Spleen (tissue), 11 donors: ENCODE measurements around the gene PRDX2. TPM values are rescaled to one million over a fixed set of nuclear protein-coding genes. Genes with fewer than 3 reads are reported as not detected.
A peak's percentile ranks its signal among the peaks of the same experiment; 100 is the strongest.

Source experiments
- DNase-seq: peaks from one replicate; pipeline ENCODE4 v3.0.0-alpha.2; 2020
- H3K27ac ChIP-seq, 8 donors: fragments of 200-600 bp; sonication (generic) in 7 of 8; 1 replicate in 4 of 8; 2 replicates in 4 of 8; pipeline versions ENCODE4 v1.5.0 to v1.8.0; 2016 to 2021; ENCODE audit warnings: inconsistent platforms in 4 of 8, mild to moderate bottlenecking in 4 of 8, moderate library complexity in 1 of 8
- H3K27me3 ChIP-seq, 7 donors: fragments of 200-600 bp; sonication (generic) in 6 of 7; replicated peaks in 1 of 7; 1 replicate in 4 of 7; 2 replicates in 3 of 7; pipeline versions ENCODE4 v1.5.0 to v1.8.0; 2016 to 2021; ENCODE audit warnings: inconsistent platforms in 3 of 7, mild to moderate bottlenecking in 1 of 7
- H3K36me3 ChIP-seq, 6 donors: fragments of 200-600 bp; sonication (generic) in 5 of 6; 1 replicate in 4 of 6; 2 replicates in 2 of 6; pipeline versions ENCODE4 v1.5.0 to v1.8.0; 2016 to 2021; ENCODE audit warnings: inconsistent platforms in 2 of 6
- H3K4me1 ChIP-seq, 6 donors: fragments of 200-600 bp; sonication (generic) in 5 of 6; 1 replicate in 3 of 6; 2 replicates in 3 of 6; pipeline versions ENCODE4 v1.5.0 to v1.8.0; 2016 to 2021; ENCODE audit warnings: inconsistent platforms in 3 of 6
- H3K4me3 ChIP-seq, 8 donors: fragments of 200-600 bp; sonication (generic) in 7 of 8; 1 replicate in 4 of 8; 2 replicates in 4 of 8; pipeline versions ENCODE4 v1.5.0 to v1.8.0; 2016 to 2021; ENCODE audit warnings: inconsistent platforms in 4 of 8, mild to moderate bottlenecking in 4 of 8, moderate library complexity in 2 of 8
- H3K9me3 ChIP-seq, 8 donors: fragments of 200-600 bp; sonication (generic) in 7 of 8; 1 replicate in 4 of 8; 2 replicates in 4 of 8; pipeline versions ENCODE4 v1.5.0 to v1.8.0; 2016 to 2021; ENCODE audit warnings: inconsistent platforms in 4 of 8
- CTCF ChIP-seq, 11 experiments: fragments of 200-600 bp in 7 of 11; fragments of 450-650 bp in 4 of 11; sonication (generic) in 4 of 11; IDR thresholded peaks in 8 of 11; conservative IDR thresholded peaks in 3 of 11; 1 replicate in 7 of 11; 2 replicates in 4 of 11; pipeline versions ENCODE4 v1.4.0 to v1.8.0; 2016 to 2021; ENCODE audit warnings: antibody characterized with exemption in 11 of 11, inconsistent platforms in 4 of 11, mild to moderate bottlenecking in 1 of 11
- POLR2A ChIP-seq, 3 donors: fragments of 450-650 bp; IDR thresholded peaks; one replicate each; pipeline ENCODE4 v1.5.1; 2017; ENCODE audit warnings: antibody characterized with exemption in 3 of 3, mild to moderate bottlenecking in 1 of 3
- POLR2AphosphoS5 ChIP-seq, 3 donors: sonication (generic); formaldehyde crosslinking; IDR thresholded peaks; one replicate each; pipeline ENCODE4 v1.5.1; 2017; ENCODE audit warnings: antibody characterized with exemption in 3 of 3
- WGBS, 5 donors: extraction: QIAGEN DNeasy Blood & Tissue Kit in 3 of 5; methylation state at CpG; one replicate each; pipeline versions ENCODE4 v1.1.5 to v1.1.7; 2013 to 2018; 5-methylcytosine and 5-hydroxymethylcytosine counted together
- intact Hi-C: fragments of 100-400 bp; cut with DNase I; formaldehyde crosslinking; loops from one replicate; pipeline ENCODE4 v1.15.0; 2023; ENCODE audit warnings: low total_unique reads
- polyA plus RNA-seq, 3 donors: library from polyadenylated mRNA; stranded (reverse); fragments of 200-250 nt; gene quantifications; one replicate each; pipeline ENCODE4 v1.2.1, GENCODE V29; 2013
- total RNA-seq, 7 donors: library from RNA; depleted of rRNA in 3 of 7; stranded (reverse); fragments of >200 nt in 3 of 7; fragmentation: NEBNext Ultra II Directional in 4 of 7; extraction: Animal tissue kit (Norgen Biotek cat#: 25700) in 4 of 7; gene quantifications; one replicate each; pipeline versions ENCODE4 v1.1.0 to v1.2.1, GENCODE V29; 2016 to 2021
- donor health status: healthy with polysubstance abuse.
- donor health status: DM: no; HTN: no; CAD: no; lungs with moderate emphysema.
- donor health status: DM: no; HTN: no; CAD: no.
- donor health status: Bipolar disorder and iron deficiency.
- donor health status: healthy.
- donor health status: DM: no; HTN: no; CAD: no.
- donor health status: DM: yes; HTN: yes; CAD: no.

The PRDX2 gene
- total and polyA plus RNA-seq, 10 donors: 78.3 to 203 (median 117) TPM

DNA sequence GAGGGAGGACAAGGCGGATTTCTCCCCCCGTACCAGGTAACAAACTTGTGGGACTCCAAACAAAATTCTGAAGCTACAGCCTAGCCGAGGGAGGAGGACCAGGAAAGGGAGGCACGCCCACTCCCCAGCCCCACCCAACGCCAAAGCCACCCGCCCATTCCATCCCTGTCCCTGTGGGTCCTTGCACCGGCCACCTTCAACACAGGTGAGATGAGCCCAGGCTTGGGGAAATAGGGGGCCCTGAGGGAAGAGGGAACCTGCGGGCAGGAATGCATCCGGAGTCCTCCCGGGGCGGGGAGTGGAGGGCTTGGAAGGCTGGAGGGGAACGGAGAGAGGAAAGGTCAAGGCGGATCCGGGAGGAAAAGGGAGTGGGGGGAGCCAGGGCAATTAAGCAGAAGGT lies 50.0 kb downstream of the PRDX2 start, which contains the start of gene BEST2:
Gene BEST2, plus strand, starts transcription at position 157 of the 400 bp plus-strand sequence. CDS start 802 bp downstream, outside the sequence.
- TF ChIP-seq POLR2A (IDR thresholded peaks at IDR 0.05) (no peak), CTCF (IDR thresholded peaks at IDR 0.05 in 8 of 11, conservative IDR thresholded peaks at IDR 0.05 in 3 of 11) (no peak), POLR2AphosphoS5 (IDR thresholded peaks at IDR 0.05) (no peak)
- 48 to 67% (median 59%) methylated on average over 14 of the region's 14 CpGs for WGBS, 5 donors
- Histone ChIP-seq H3K27ac (no peak within 1 kb of the TSS), H3K36me3 (peaks cover 9 to 21% (median 17%) of the 10 kb centered on the region in 6 donors), H3K4me1 (peaks cover 0 to 8% (median 0%) of the 10 kb centered on the region in 6 donors), H3K9me3 (peaks cover 0 to 13% (median 11%) of the 10 kb centered on the region in 8 donors), H3K4me3 (no peak within 1 kb of the TSS), H3K27me3 (peaks cover 0 to 66% (median 0%) of the 10 kb centered on the region in 7 donors)
- no peak for DNase-seq
- intact Hi-C loops: no loop called here

DNA sequence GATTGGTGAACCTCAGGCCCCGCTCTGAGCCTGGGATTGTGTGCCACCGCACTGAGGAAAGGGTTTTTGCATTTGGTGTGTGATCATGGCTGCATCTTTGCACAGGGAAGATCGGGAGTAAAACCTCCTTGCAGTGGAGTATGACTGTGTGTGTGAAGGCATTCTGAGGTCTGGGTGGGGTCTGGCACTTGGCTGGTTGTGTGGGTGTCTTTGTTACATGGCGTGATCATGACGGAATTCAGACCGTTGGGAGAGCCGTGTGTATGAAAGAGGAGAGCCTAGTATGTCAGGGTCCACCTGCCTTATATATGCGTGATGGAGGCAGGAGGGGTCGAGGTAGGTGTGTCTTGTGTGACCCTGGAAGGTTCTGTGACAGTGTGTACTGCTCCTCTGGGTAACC lies 50.7 kb downstream of the PRDX2 start:
- DNase-seq: no peak
- Histone ChIP-seq H3K27ac (no peak overlapping the region), H3K4me3 (no peak overlapping the region), H3K36me3 (peaks cover 9 to 29% (median 25%) of the 10 kb centered on the region in 6 donors), H3K9me3 (peaks cover 0 to 13% (median 11%) of the 10 kb centered on the region in 8 donors), H3K27me3 (peaks cover 0 to 58% (median 0%) of the 10 kb centered on the region in 7 donors), H3K4me1 (peaks cover 0 to 8% (median 0%) of the 10 kb centered on the region in 6 donors)
- intact Hi-C loops: no loop called here
- TF ChIP-seq POLR2A (IDR thresholded peaks at IDR 0.05) (no peak), POLR2AphosphoS5 (IDR thresholded peaks at IDR 0.05) (no peak), CTCF (IDR thresholded peaks at IDR 0.05 in 8 of 11, conservative IDR thresholded peaks at IDR 0.05 in 3 of 11) (no peak)
- WGBS, 5 donors: 68 to 78% (median 72%) methylated on average over 9 of the region's 9 CpGs

- intact Hi-C loops: no loop called here
- H3K27me3 ChIP-seq: peaks cover 0 to 50% (median 0%) of the 10 kb centered on the region in 7 donors
- peaks cover 9 to 37% (median 33%) of the 10 kb centered on the region in 6 donors for H3K36me3 ChIP-seq
- no peak overlapping the region for H3K4me3 ChIP-seq
- H3K9me3 ChIP-seq: peaks cover 0 to 13% (median 11%) of the 10 kb centered on the region in 8 donors
- DNase-seq: no peak
- TF ChIP-seq POLR2AphosphoS5 (IDR thresholded peaks at IDR 0.05) (peak in 1 of 3 donors; percentile 26), CTCF (IDR thresholded peaks at IDR 0.05 in 8 of 11, conservative IDR thresholded peaks at IDR 0.05 in 3 of 11) (no peak)
- H3K27ac ChIP-seq: no peak overlapping the region
- H3K4me1 ChIP-seq: peaks cover 0 to 8% (median 0%) of the 10 kb centered on the region in 6 donors
- 39 to 48% (median 45%) methylated on average over 19 to 24 of the region's 24 CpGs for WGBS, 5 donors
Measured at GRCh38 chr19:12749938-12750521, 51.6 kb downstream of the PRDX2 start.

GRCh38 chr19:12748489-12748888 lies 53.1 kb downstream of the PRDX2 start:
- H3K4me1 ChIP-seq: peaks cover 0 to 8% (median 0%) of the 10 kb centered on the region in 6 donors
- intact Hi-C loops: no loop called here

More at GRCh38 chr19:12748489-12748888, 53.1 kb downstream of the PRDX2 start:
- no peak for TF ChIP-seq POLR2A (IDR thresholded peaks at IDR 0.05)
- no peak for TF ChIP-seq POLR2AphosphoS5 (IDR thresholded peaks at IDR 0.05)
- no peak for TF ChIP-seq CTCF (IDR thresholded peaks at IDR 0.05 in 8 of 11, conservative IDR thresholded peaks at IDR 0.05 in 3 of 11)
- peaks cover 0 to 13% (median 11%) of the 10 kb centered on the region in 8 donors for H3K9me3 ChIP-seq
- 88 to 94% (median 90%) methylated on average over 1 to 6 of the region's 6 CpGs for WGBS, 5 donors
- H3K27ac ChIP-seq: no peak overlapping the region
- H3K27me3 ChIP-seq: peaks cover 0 to 37% (median 0%) of the 10 kb centered on the region in 7 donors
- no peak for DNase-seq
- H3K4me3 ChIP-seq: no peak overlapping the region
- peaks cover 9 to 51% (median 40%) of the 10 kb centered on the region in 6 donors for H3K36me3 ChIP-seq
